Left lung (tissue), 10 donors: Measurements from ENCODE around the gene RBBP5. TPM values are rescaled to one million over a fixed set of nuclear protein-coding genes. Genes with fewer than 3 reads are reported as not detected.

Experiments
- ATAC-seq: fragments of 200-7000 bp; cut with Tn5 transposase; one replicate; pipeline ENCODE4 v1.9.1; 2020; ENCODE audit warnings: moderate library complexity
- DNase-seq, 4 donors: peaks; one replicate each; pipeline ENCODE4 v3.0.0-alpha.2; 2013 to 2020
- H3K27ac ChIP-seq, 2 donors: fragments of 200-600 bp; sonication (generic) in 1 of 2; one replicate each; pipeline versions ENCODE4 v1.5.0 to v1.8.0; 2020 to 2021
- H3K27me3 ChIP-seq, 2 donors: fragments of 200-600 bp; sonication (generic) in 1 of 2; one replicate each; pipeline versions ENCODE4 v1.5.0 to v1.8.0; 2020 to 2021
- H3K36me3 ChIP-seq, 2 donors: fragments of 200-600 bp; sonication (generic) in 1 of 2; one replicate each; pipeline versions ENCODE4 v1.5.0 to v1.8.0; 2020 to 2021
- H3K4me1 ChIP-seq, 2 donors: fragments of 200-600 bp; one replicate each; pipeline ENCODE4 v1.8.0; 2021
- H3K4me3 ChIP-seq, 2 donors: fragments of 200-600 bp; sonication (generic) in 1 of 2; one replicate each; pipeline versions ENCODE4 v1.5.0 to v1.8.0; 2020 to 2021; ENCODE audit warnings: mild to moderate bottlenecking in 1 of 2
- H3K9me3 ChIP-seq, 2 donors: fragments of 200-600 bp; sonication (generic) in 1 of 2; one replicate each; pipeline versions ENCODE4 v1.5.0 to v1.8.0; 2020 to 2021
- CTCF ChIP-seq, 2 donors: fragments of 200-600 bp; sonication (generic) in 1 of 2; IDR thresholded peaks; one replicate each; pipeline versions ENCODE4 v1.5.0 to v1.8.0; 2021; ENCODE audit warnings: antibody characterized with exemption in 2 of 2
- intact Hi-C, 2 donors: fragments of 100-400 bp; cut with DNase I; formaldehyde crosslinking; loops; one replicate each; pipeline versions ENCODE4 v1.11.2 to v1.14.2; 2022
- polyA plus RNA-seq, 6 donors: library from polyadenylated mRNA; unstranded; fragments of 120-200 nt; gene quantifications; one replicate each; pipeline ENCODE4 v1.2.1, GENCODE V29; 2013; ENCODE audit not compliant: insufficient read length in 6 of 6
- total RNA-seq, 2 donors: library from RNA; stranded (reverse); fragmentation: NEBNext Ultra II Directional; extraction: Animal tissue kit (Norgen Biotek cat#: 25700); gene quantifications; one replicate each; pipeline ENCODE4 v1.2.1, GENCODE V29; 2021
- donor health status: DM: no; HTN: yes; CAD: no.
- donor health status: DM: no; HTN: no; CAD: no.

The RBBP5 gene
- total and polyA plus RNA-seq, 8 donors: 14.9 to 21.3 (median 20.2) TPM

GRCh38 chr1:205073511-205073910 lies 48.3 kb downstream of the RBBP5 start:
- Histone ChIP-seq H3K9me3 (no peaks in the 10 kb centered on the region), H3K4me1 (no peaks in the 10 kb centered on the region), H3K36me3 (no peaks in the 10 kb centered on the region), H3K4me3 (no peak overlapping the region), H3K27ac (no peak overlapping the region), H3K27me3 (no peaks in the 10 kb centered on the region)
- ATAC-seq (no peak), DNase-seq (peak in 1 of 4 donors; percentile 60)
- TF ChIP-seq CTCF (IDR thresholded peaks at IDR 0.05): no peak
- intact Hi-C loops: no loop called here

DNA sequence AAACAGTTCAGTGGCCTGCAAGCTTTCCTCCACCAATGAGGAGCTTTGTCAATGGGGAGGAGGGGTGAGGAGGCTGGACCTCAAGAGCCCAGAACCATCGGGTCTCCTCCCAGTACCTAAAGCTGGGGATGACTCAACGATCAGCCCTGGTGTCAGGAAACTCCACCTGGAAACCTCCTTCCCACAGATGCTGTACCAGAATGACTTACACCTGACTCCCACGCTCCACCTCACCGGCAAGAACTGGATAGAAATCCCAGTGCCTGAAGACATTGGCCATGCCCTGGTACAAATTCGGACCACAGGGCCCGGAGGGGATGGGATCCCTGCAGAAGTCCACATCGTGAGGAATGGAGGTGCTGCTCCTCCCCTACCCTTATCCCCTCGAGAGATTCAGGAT lies 48.9 kb downstream of the RBBP5 start:
- Histone ChIP-seq H3K27me3 (no peaks in the 10 kb centered on the region), H3K4me1 (no peaks in the 10 kb centered on the region), H3K4me3 (no peak overlapping the region), H3K9me3 (no peaks in the 10 kb centered on the region), H3K27ac (no peak overlapping the region), H3K36me3 (no peaks in the 10 kb centered on the region)
- no peak for TF ChIP-seq CTCF (IDR thresholded peaks at IDR 0.05)
- peak in 1 of 4 donors; percentile 20 for DNase-seq
- no peak for ATAC-seq
- intact Hi-C loops: no loop called here

GRCh38 chr1:205072286-205072685 lies 49.5 kb downstream of the RBBP5 start:
- Histone ChIP-seq H3K36me3 (no peaks in the 10 kb centered on the region), H3K9me3 (no peaks in the 10 kb centered on the region), H3K4me1 (no peaks in the 10 kb centered on the region), H3K27ac (no peak overlapping the region), H3K27me3 (no peaks in the 10 kb centered on the region), H3K4me3 (no peak overlapping the region)
- ATAC-seq: no peak
- intact Hi-C loops: no loop called here
- peak in 1 of 4 donors; percentile 54 for DNase-seq
- no peak for TF ChIP-seq CTCF (IDR thresholded peaks at IDR 0.05)

DNA sequence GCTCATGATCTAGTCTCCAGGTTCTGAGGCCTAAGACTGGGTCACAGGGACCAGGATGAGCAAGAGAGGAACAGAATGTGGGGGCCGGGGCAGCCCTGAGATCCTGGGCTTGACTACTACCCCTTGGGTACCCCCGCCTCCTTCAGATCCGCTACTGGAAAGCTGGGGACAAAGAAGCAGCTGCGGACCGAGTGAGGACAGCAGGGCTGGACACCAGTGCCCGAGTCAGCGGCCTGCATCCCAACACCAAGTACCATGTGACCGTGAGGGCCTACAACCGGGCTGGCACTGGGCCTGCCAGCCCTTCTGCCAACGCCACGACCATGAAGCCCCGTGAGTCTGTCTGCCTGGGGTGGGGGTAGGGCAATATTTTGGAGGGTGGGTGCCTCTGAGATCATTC lies 50.0 kb downstream of the RBBP5 start:
- H3K27ac ChIP-seq: no peak overlapping the region
- H3K27me3 ChIP-seq: no peaks in the 10 kb centered on the region
- intact Hi-C loops: no loop called here
- DNase-seq: peak in 1 of 4 donors; percentile 37
- no peaks in the 10 kb centered on the region for H3K36me3 ChIP-seq
- no peaks in the 10 kb centered on the region for H3K9me3 ChIP-seq
- H3K4me1 ChIP-seq: no peaks in the 10 kb centered on the region
- TF ChIP-seq CTCF (IDR thresholded peaks at IDR 0.05): no peak
- no peak overlapping the region for H3K4me3 ChIP-seq
- ATAC-seq: no peak

DNA sequence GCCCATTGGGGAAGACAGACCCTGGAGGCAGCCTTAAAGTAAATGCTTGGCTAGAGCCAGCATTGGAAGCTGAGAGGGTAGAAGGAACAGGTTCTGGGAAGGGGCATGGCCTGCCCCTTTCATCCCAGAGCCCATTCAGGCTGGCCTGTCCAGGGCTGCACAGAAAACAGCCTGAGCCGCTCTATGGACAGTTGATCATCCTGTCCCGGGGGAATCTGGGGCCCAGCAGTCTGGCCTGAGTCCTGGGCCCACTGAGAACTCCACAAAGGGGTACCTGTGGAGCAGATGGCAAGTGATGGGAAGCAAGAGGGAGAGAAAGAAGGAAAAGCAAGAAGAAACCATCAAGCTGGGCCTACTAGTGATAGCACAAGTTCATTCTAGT lies 50.8 kb downstream of the RBBP5 start:
- Histone ChIP-seq H3K27ac (no peak overlapping the region), H3K36me3 (no peaks in the 10 kb centered on the region), H3K4me1 (no peaks in the 10 kb centered on the region), H3K9me3 (no peaks in the 10 kb centered on the region), H3K27me3 (no peaks in the 10 kb centered on the region), H3K4me3 (no peak overlapping the region)
- no peak for TF ChIP-seq CTCF (IDR thresholded peaks at IDR 0.05)
- intact Hi-C loops: no loop called here
- ATAC-seq: no peak
- DNase-seq: no peak
